ENCODE data around the gene PITPNC1.
A peak's percentile ranks its signal among the peaks of the same experiment; 100 is the strongest.

PITPNC1 gene

GRCh38 chr17:67519801-67520251 lies 142.7 kb downstream of the PITPNC1 start:
- no peak for DNase-seq

- DNase-seq, result no peak
Measured at GRCh38 chr17:67520252-67520906, 143.3 kb downstream of the PITPNC1 start.

GRCh38 chr17:67520916-67521774 lies 144.1 kb downstream of the PITPNC1 start:
- no peak for DNase-seq

GRCh38 chr17:67521775-67522069 lies 144.6 kb downstream of the PITPNC1 start:
- no peak for DNase-seq

- no peak for DNase-seq
Measured at GRCh38 chr17:67523101-67523500, 146.0 kb downstream of the PITPNC1 start.

GRCh38 chr17:67525239-67526135 lies 148.4 kb downstream of the PITPNC1 start:
- no peak for DNase-seq

DNA sequence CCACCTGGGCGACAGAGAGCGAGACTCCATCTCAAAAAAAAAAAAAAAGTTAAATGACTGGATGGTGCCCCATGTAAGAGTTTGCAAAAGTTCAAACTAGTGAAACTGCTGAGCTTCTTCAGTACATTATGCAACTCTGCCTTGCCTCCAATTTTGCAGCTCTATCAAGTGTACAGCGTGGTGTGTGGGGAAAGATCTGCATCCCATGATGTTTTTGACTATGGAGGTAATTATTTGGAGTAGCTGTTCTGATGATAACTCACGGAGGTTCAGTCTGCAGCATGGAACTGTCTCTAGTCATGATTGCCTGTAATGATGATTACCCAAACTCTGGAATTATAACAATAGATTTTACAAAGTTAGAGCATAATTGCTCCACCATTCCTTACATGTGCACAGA lies 149.6 kb downstream of the PITPNC1 start:
- DNase-seq, result no peak

- peak; percentile 87 for DNase-seq
Measured at GRCh38 chr17:67528751-67529436, 151.8 kb downstream of the PITPNC1 start.

GRCh38 chr17:67531291-67531690 lies 154.2 kb downstream of the PITPNC1 start:
- DNase-seq, result no peak

DNA sequence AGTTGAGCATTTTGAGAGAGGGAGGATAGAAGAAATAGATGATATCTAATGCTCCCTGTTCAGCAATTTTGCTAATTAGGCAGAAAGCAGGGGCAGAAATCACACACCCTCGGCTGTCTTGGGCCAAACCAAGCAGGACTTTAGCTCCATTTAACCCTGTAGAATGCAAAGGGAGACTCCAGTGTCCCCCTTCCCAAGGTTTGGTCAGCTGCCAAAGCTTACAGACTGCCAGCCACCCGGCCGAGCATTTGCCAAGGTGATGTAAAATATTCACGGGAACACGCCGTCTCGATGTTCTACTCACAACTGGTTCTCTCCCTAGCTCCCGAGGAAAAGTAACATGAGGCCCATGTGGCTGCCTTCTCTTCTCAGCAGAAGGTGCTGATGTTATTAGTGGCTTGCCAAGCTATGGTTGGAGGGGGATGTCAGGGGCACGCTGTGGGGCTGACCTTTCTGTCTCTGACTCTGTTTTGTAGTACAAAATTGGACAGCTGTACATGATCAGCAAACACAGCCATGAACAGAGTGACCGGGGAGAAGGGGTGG lies 155.3 kb downstream of the PITPNC1 start:
- no peak for DNase-seq

DNA sequence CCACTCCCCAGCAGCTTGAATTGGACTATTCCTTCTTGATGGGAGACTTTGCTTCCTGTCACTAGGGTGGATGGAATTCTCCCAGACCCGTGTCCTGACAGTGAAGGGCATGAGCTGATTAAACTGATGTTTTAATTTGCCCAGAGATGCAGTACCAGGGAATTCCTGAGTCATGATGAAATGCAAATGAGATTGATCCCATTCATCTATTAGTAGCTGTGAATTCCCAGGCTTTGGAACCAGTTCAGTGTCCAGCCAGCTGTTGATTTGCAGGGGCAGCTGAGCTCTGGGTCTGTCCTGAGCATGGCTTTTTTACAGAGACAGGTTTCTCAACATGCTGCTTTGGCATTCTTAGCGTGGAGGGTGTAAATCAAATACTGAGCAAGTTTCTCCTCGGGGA lies 157.9 kb downstream of the PITPNC1 start:
- no peak for DNase-seq

GRCh38 chr17:67542219-67543114 lies 165.4 kb downstream of the PITPNC1 start:
- no peak for DNase-seq

- DNase-seq, result no peak
Measured at GRCh38 chr17:67544364-67544955, 167.4 kb downstream of the PITPNC1 start.

DNA sequence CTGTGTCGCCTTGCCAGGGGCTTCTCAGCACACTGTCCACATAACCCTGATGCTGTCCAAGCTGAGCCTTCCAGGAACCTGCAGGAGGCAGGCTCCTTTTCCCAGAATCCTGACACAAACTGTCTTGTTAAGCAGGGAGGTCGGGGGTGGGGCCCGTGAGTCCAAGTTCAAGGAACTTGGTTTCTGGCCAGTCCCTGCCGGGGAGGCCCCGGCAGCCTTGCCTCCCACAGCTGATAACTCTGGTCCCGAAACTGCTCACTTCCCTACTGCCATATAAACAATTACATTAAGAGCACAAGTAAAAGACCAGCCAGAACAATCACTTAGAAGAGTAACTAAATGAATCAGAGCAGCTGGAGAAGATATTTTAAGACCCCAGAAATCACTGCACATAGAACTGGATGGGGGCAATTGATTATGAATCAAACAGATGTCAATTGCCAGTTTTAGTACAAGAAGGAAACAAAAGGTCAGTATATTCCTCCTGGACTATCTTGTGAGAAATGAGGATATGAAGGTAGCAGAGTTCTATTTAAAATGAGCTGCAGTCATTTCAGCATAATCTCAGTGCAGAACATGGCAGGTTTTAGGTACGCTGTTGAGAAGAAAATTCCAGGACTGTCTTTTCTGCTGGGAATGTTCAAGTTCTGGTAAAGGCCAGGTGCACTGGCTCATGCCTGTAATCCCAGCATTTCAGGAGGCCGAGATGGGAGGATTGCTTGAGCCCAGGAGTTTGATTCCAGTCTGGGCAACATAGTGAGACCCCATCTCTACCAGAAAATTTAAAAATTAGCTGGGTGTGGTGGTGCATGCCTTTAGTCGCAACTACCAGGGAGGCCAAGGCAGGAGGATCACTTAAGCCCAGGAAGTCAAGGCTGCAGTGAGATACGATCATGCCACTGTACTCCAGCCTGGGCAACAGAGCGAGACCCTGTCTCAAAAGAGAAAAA lies 169.8 kb downstream of the PITPNC1 start:
- no peak for DNase-seq

GRCh38 chr17:67548693-67549092 lies 171.6 kb downstream of the PITPNC1 start:
- DNase-seq, result no peak

- DNase-seq, result no peak
Measured at GRCh38 chr17:67549820-67550219, 172.7 kb downstream of the PITPNC1 start.

DNA sequence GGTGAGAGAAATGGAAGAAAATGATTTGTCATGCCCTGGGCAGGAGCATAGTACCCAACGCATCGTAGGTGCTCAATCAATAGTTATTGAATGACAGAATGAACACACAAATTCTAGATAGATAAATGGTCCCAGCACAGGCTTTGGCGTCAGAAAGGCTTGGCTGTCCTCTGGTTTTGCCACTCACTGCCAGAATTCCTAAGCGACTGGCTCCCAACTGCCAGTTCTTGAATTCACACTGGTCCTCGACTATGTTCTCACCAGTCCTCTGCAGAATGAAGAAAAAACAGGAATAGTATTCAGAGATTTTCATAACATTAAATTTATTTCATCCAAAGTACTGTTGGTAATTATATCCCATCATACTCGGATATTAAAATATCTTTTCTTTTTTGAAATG lies 177.6 kb downstream of the PITPNC1 start:
- no peak for DNase-seq

DNA sequence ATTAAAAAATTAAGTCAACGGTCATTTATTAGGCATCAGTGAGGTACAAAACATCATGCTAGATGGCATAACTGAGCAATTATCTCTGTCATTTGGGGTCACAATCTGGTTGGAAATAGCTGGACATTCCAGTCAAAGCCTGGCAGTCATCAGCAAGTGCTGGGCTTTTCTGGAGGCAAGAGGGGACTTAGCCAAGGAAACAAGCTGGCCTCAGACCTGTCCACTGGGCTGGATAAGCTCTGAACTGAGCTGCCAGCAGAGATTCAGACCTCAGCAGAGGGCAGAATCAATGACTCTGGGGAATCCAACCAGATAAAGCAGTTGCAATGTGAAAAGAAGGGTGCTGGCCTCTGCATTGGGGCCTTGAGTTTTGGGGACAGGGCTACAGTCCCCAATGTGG lies 178.8 kb downstream of the PITPNC1 start:
- DNase-seq, result no peak

- DNase-seq, result no peak
Measured at GRCh38 chr17:67557052-67557845, 180.2 kb downstream of the PITPNC1 start.
